Chondrocyte (in vitro differentiated cells): ENCODE measurements around the gene WWOX. TPM values are rescaled to one million over a fixed set of nuclear protein-coding genes. Genes with fewer than 3 reads are reported as not detected.

Experiments
- DNase-seq: peaks from one replicate; pipeline ENCODE4 v3.0.0; 2021; ENCODE audit warnings: mixed read lengths, low spot score
- H3K27ac Mint-ChIP-seq: one replicate; pipeline ENCODE4 v1.8.0; 2021; ENCODE audit warnings: mild to moderate bottlenecking, moderate library complexity, mixed read lengths; ENCODE audit not compliant: unreplicated experiment
- H3K27me3 Mint-ChIP-seq: 2 replicates; pipeline ENCODE4 v1.8.0; 2021; ENCODE audit warnings: low read depth, mixed read lengths
- H3K36me3 Mint-ChIP-seq: 2 replicates; pipeline ENCODE4 v1.8.0; 2021; ENCODE audit warnings: low read depth, mixed read lengths
- H3K4me1 Mint-ChIP-seq: 2 replicates; pipeline ENCODE4 v1.8.0; 2021; ENCODE audit warnings: low read depth, mild to moderate bottlenecking, mixed read lengths
- H3K4me3 Mint-ChIP-seq: one replicate; pipeline ENCODE4 v1.8.0; 2021; ENCODE audit warnings: mild to moderate bottlenecking, moderate library complexity, mixed read lengths; ENCODE audit not compliant: unreplicated experiment
- H3K9me3 Mint-ChIP-seq: 2 replicates; pipeline ENCODE4 v1.8.0; 2021; ENCODE audit warnings: low read depth, mixed read lengths
- CTCF ChIP-seq: fragments of 200-600 bp; sonication (generic); IDR thresholded peaks from 2 replicates; pipeline ENCODE4 v1.5.0; 2021; ENCODE audit warnings: antibody characterized with exemption, mild to moderate bottlenecking, moderate library complexity
- total RNA-seq: library from RNA; stranded (reverse); gene quantifications from 3 replicates; pipeline ENCODE4 v1.2.1, GENCODE V29; 2021

Gene WWOX
- total RNA-seq, 1 donor from 2014 or later: 12.1 TPM

GRCh38 chr16:78542419-78542818, 443.0 kb downstream of the WWOX start:
- TF ChIP-seq CTCF: no peak
- H3K36me3 Mint-ChIP-seq: no peaks in the 10 kb centered on the region

GRCh38 chr16:78543023-78543422, 443.6 kb downstream of the WWOX start:
- H3K27ac Mint-ChIP-seq: no peak overlapping the region
- no peaks in the 10 kb centered on the region for H3K27me3 Mint-ChIP-seq
- H3K4me1 Mint-ChIP-seq: no peaks in the 10 kb centered on the region
- no peak for TF ChIP-seq CTCF
- H3K9me3 Mint-ChIP-seq: no peaks in the 10 kb centered on the region
- no peak for DNase-seq
- H3K36me3 Mint-ChIP-seq: no peaks in the 10 kb centered on the region
- H3K4me3 Mint-ChIP-seq: no peak overlapping the region

More at GRCh38 chr16:78542419-78542818, 443.0 kb downstream of the WWOX start:
- H3K27me3 Mint-ChIP-seq: no peaks in the 10 kb centered on the region
- no peak for DNase-seq
- H3K4me1 Mint-ChIP-seq: no peaks in the 10 kb centered on the region
- H3K9me3 Mint-ChIP-seq: no peaks in the 10 kb centered on the region
- H3K27ac Mint-ChIP-seq: no peak overlapping the region
- no peak overlapping the region for H3K4me3 Mint-ChIP-seq

- DNase-seq: no peak
- no peaks in the 10 kb centered on the region for H3K4me1 Mint-ChIP-seq
- no peak overlapping the region for H3K4me3 Mint-ChIP-seq
- no peaks in the 10 kb centered on the region for H3K36me3 Mint-ChIP-seq
- no peaks in the 10 kb centered on the region for H3K9me3 Mint-ChIP-seq
- H3K27ac Mint-ChIP-seq: no peak overlapping the region
- peaks cover 7% of the 10 kb centered on the region for H3K27me3 Mint-ChIP-seq
- no peak for TF ChIP-seq CTCF
These were observed 449.9 kb downstream of the WWOX start for GRCh38 chr16:78549366-78549765.

GRCh38 chr16:78551487-78552085, 452.1 kb downstream of the WWOX start:
- Mint-ChIP-seq H3K27ac (no peak overlapping the region), H3K4me1 (no peaks in the 10 kb centered on the region), H3K4me3 (no peak overlapping the region), H3K9me3 (no peaks in the 10 kb centered on the region), H3K27me3 (peaks cover 7% of the 10 kb centered on the region), H3K36me3 (no peaks in the 10 kb centered on the region)
- no peak for TF ChIP-seq CTCF
- no peak for DNase-seq

GRCh38 chr16:78552106-78552675, 452.7 kb downstream of the WWOX start:
- H3K4me3 Mint-ChIP-seq: no peak overlapping the region
- no peak overlapping the region for H3K27ac Mint-ChIP-seq
- no peaks in the 10 kb centered on the region for H3K4me1 Mint-ChIP-seq
- H3K27me3 Mint-ChIP-seq: peaks cover 7% of the 10 kb centered on the region
- no peaks in the 10 kb centered on the region for H3K9me3 Mint-ChIP-seq
- DNase-seq: no peak
- H3K36me3 Mint-ChIP-seq: no peaks in the 10 kb centered on the region
- TF ChIP-seq CTCF: no peak
